ENCODE results near the gene ADD1. TPM values are rescaled to one million over a fixed set of nuclear protein-coding genes. Genes with fewer than 3 reads are reported as not detected.
A peak's percentile ranks its signal among the peaks of the same experiment; 100 is the strongest.

ADD1 gene
- total RNA-seq, 1 experiment from 2014 or later, result 181 TPM

DNA sequence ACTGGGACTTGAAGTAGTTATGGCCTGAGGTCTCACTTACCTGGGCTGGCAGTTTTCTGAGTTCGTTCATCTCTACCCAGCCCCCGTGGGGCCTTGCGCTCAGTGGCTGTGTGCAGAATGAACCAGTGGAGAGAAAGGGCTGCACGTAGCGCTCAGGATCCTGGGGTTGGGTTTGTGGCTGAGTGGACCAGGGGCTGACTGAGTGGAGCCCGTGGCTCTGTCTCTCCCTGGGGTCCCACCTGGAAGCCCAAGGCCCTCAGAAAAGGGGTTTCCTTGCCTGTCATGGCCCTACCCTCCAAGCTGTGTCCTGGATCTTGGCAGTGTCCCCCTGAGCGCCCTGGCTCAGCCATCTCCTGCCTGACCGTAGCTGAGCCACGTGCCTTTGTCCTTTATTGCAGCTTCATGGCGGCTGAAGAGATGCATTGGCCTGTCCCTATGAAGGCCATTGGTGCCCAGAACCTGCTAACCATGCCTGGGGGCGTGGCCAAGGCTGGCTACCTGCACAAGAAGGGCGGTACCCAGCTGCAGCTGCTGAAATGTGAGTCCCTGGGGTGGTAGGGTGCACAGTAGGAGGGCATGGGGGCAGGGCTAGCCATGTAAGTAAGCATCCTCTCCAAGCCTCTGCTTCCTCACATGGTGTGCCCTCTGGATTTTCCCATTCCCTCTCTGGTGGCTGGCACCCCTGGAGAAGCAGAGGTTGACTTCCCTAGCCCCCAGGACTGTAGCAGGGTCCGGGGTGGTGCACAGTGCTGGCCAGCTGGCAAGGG lies 23.2 kb upstream of the ADD1 start:
- H3K4me2 ChIP-seq, result no peak overlapping the region
- H3K9me3 ChIP-seq (ENCODE audit: insufficient read depth, low read depth), result no peaks in the 10 kb centered on the region
- CTCF ChIA-PET, result no interaction called here
- BruUV-seq (replicated peaks), result no TSS peak
- H4K20me1 ChIP-seq (ENCODE audit: insufficient read depth), result no peaks in the 10 kb centered on the region
- POLR2A ChIA-PET (ENCODE audit: unreplicated experiment), result no interaction called here
- no peak overlapping the region for H3K27ac ChIP-seq
- peak in 1 of 2 experiments; percentile 32 for DNase-seq
- no peak overlapping the region for H3K4me3 ChIP-seq
- intact Hi-C loops (cut with micrococcal nuclease; ENCODE audit: unreplicated experiment), result no loop called here
- no peak overlapping the region for H2AFZ ChIP-seq
- TF ChIP-seq, protein P1, sequence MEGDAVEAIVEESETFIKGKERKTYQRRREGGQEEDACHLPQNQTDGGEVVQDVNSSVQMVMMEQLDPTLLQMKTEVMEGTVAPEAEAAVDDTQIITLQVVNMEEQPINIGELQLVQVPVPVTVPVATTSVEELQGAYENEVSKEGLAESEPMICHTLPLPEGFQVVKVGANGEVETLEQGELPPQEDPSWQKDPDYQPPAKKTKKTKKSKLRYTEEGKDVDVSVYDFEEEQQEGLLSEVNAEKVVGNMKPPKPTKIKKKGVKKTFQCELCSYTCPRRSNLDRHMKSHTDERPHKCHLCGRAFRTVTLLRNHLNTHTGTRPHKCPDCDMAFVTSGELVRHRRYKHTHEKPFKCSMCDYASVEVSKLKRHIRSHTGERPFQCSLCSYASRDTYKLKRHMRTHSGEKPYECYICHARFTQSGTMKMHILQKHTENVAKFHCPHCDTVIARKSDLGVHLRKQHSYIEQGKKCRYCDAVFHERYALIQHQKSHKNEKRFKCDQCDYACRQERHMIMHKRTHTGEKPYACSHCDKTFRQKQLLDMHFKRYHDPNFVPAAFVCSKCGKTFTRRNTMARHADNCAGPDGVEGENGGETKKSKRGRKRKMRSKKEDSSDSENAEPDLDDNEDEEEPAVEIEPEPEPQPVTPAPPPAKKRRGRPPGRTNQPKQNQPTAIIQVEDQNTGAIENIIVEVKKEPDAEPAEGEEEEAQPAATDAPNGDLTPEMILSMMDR (conservative IDR thresholded peaks at IDR 0.05), result no peak
- no peak for TF ChIP-seq EZH2 (IDR thresholded peaks at IDR 0.05; ENCODE audit: low read depth)
- no peaks in the 10 kb centered on the region for H3K36me3 ChIP-seq (ENCODE audit: low read depth)
- no peaks in the 10 kb centered on the region for H3F3A ChIP-seq (ENCODE audit: insufficient read depth, low read depth)
- no peaks in the 10 kb centered on the region for H3K4me1 ChIP-seq (replicated peaks; ENCODE audit: insufficient read depth)
- H3K9me2 ChIP-seq (ENCODE audit: insufficient read depth), result no peaks in the 10 kb centered on the region
- H3K27me3 ChIP-seq (ENCODE audit: insufficient read depth, low read depth), result no peaks in the 10 kb centered on the region
- no peaks in the 10 kb centered on the region for H3K79me2 ChIP-seq (ENCODE audit: low read depth)

DNA sequence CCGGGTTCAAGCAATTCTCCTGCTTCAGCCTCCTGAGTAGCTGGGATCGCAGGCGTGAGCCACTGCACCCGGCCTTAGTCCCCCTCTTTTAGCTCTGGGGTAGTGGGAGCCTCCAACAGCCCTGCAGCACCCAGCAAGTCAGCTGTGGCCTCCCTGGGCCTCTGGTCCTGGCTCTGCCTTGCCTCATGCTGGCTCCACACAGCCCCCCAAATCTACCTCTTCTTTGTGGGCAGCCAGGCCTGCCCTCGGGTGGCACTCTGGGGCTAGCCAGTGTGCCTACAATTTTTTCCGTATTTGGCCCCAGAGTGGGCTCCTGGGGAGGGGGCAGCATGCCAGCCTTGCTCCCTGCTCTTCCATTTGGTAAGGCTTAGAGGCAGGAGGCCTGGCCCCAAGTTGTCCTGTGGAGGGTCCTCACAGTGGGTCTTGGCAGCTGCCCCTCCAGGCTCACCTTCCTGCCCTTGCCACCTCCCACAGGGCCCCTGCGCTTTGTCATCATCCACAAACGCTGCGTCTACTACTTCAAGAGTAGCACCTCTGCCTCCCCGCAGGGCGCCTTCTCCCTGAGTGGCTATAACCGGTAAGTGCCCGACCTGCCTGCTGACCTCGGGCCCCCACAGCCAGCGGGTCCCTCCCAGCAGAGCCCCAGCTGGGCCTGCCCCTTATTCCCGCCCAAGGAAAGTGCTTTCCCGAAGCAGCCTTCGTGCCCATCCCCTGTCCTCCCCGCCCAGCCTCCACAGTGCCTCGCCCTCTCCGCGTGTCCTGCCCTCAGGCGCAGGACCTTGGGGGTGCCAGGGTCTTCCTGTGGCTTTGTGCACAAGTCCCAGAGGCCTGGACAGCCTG lies 21.0 kb upstream of the ADD1 start:
- Histone ChIP-seq H3K9me2 (ENCODE audit: insufficient read depth) (no peaks in the 10 kb centered on the region), H3K79me2 (ENCODE audit: low read depth) (no peaks in the 10 kb centered on the region), H3F3A (ENCODE audit: insufficient read depth, low read depth) (no peaks in the 10 kb centered on the region), H3K27me3 (ENCODE audit: insufficient read depth, low read depth) (no peaks in the 10 kb centered on the region), H3K36me3 (ENCODE audit: low read depth) (no peaks in the 10 kb centered on the region), H3K4me1 (replicated peaks; ENCODE audit: insufficient read depth) (no peaks in the 10 kb centered on the region), H3K9me3 (ENCODE audit: insufficient read depth, low read depth) (no peaks in the 10 kb centered on the region), H4K20me1 (ENCODE audit: insufficient read depth) (no peaks in the 10 kb centered on the region), H3K4me2 (no peak overlapping the region), H3K4me3 (no peak overlapping the region), H2AFZ (no peak overlapping the region), H3K27ac (no peak overlapping the region)
- ChIA-PET POLR2A (ENCODE audit: unreplicated experiment) (no interaction called here), CTCF (no interaction called here)
- intact Hi-C loops (cut with micrococcal nuclease; ENCODE audit: unreplicated experiment), result no loop called here
- BruUV-seq (replicated peaks), result no TSS peak
- no peak for TF ChIP-seq EZH2 (IDR thresholded peaks at IDR 0.05; ENCODE audit: low read depth)
- TF ChIP-seq, protein P1 (conservative IDR thresholded peaks at IDR 0.05), result no peak
- no peak for DNase-seq

DNA sequence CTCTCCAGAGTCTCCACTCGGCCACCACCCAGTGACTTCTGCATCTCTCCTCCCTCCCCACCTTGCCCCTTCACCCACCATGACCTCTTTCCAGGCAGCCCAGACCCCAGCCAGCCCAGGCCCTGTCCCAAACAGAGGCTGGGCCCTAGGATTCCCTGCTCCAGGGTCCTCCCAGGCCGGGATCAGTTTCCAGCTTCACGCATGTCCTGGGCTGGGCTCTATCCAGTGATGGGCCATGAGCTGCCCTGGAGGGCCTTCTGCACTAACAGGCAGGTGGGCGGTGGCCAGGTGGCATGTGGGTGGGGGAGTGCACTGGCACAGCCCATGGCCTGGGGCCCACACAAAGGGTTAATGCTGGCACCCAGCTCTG lies 20.4 kb upstream of the ADD1 start:
- Histone ChIP-seq H3K36me3 (ENCODE audit: low read depth) (no peaks in the 10 kb centered on the region), H3K27me3 (ENCODE audit: insufficient read depth, low read depth) (no peaks in the 10 kb centered on the region), H3K9me2 (ENCODE audit: insufficient read depth) (no peaks in the 10 kb centered on the region), H3K4me3 (no peak overlapping the region), H4K20me1 (ENCODE audit: insufficient read depth) (no peaks in the 10 kb centered on the region), H3K27ac (no peak overlapping the region), H3K79me2 (ENCODE audit: low read depth) (no peaks in the 10 kb centered on the region), H3K4me2 (no peak overlapping the region), H3K4me1 (replicated peaks; ENCODE audit: insufficient read depth) (no peaks in the 10 kb centered on the region), H3K9me3 (ENCODE audit: insufficient read depth, low read depth) (no peaks in the 10 kb centered on the region), H2AFZ (no peak overlapping the region), H3F3A (ENCODE audit: insufficient read depth, low read depth) (no peaks in the 10 kb centered on the region)
- ChIA-PET CTCF (no interaction called here), POLR2A (ENCODE audit: unreplicated experiment) (no interaction called here)
- no peak for TF ChIP-seq EZH2 (IDR thresholded peaks at IDR 0.05; ENCODE audit: low read depth)
- TF ChIP-seq, protein P1 (conservative IDR thresholded peaks at IDR 0.05), result no peak
- no peak for DNase-seq
- intact Hi-C loops (cut with micrococcal nuclease; ENCODE audit: unreplicated experiment), result no loop called here
- no TSS peak for BruUV-seq (replicated peaks)
